IMR-90 (cell line): Measurements from ENCODE around the gene EFHD2. TPM values are rescaled to one million over a fixed set of nuclear protein-coding genes. Genes with fewer than 3 reads are reported as not detected.

Experiments used
- ATAC-seq: fragments of 200-7000 bp; cut with Tn5 transposase; 2 replicates; pipeline ENCODE4 v1.9.1; 2020; ENCODE audit warnings: low read depth, mild to moderate bottlenecking, moderate library complexity
- BruUV-seq: library from RNA; stranded (reverse); fragments of 400-500 nt; replicated peaks from 2 replicates; lab custom pipeline; 2021; lab: Mats Ljungman, UMichigan
- CTCF ChIA-PET: fragments of 300-600 bp; formaldehyde crosslinking; extraction: SDS; loops from one replicate; lab custom pipeline; 2021; ENCODE audit warnings: antibody characterized with exemption; lab: Yijun Ruan, JAX
- POLR2A ChIA-PET: fragments of 300-600 bp; sonication (Branson Sonifier 250); formaldehyde crosslinking; loops from one replicate; lab custom pipeline; 2022; ENCODE audit warnings: antibody characterized with exemption; ENCODE audit not compliant: unreplicated experiment; lab: Charles Lee
- DNase-seq: peaks from one replicate; pipeline ENCODE4 v3.0.0; 2013
- H2AFZ ChIP-seq: replicated peaks from 2 replicates; pipeline ENCODE3; 2013; ENCODE audit warnings: low read length, mild to moderate bottlenecking; ENCODE audit not compliant: poor library complexity
- H2AK5ac ChIP-seq: 2 replicates; pipeline ENCODE4 v1.6.1; 2013; ENCODE audit warnings: low read depth, low read length, inconsistent platforms
- H2AK9ac ChIP-seq: replicated peaks from 2 replicates; pipeline ENCODE3; 2013; ENCODE audit warnings: mild to moderate bottlenecking, low read depth, low read length, moderate library complexity; ENCODE audit not compliant: poor library complexity
- H2BK120ac ChIP-seq: 2 replicates; pipeline ENCODE4 v1.6.1; 2013; ENCODE audit warnings: low read depth, low read length, inconsistent platforms
- H2BK15ac ChIP-seq: 3 replicates; pipeline ENCODE4 v1.6.1; 2013; ENCODE audit warnings: low read depth, low read length, inconsistent platforms
- H2BK20ac ChIP-seq: 2 replicates; pipeline ENCODE4 v1.6.1; 2013; ENCODE audit warnings: low read depth, mild to moderate bottlenecking, inconsistent platforms, low read length, moderate library complexity
- H2BK5ac ChIP-seq: 2 replicates; pipeline ENCODE4 v1.6.1; 2013; ENCODE audit warnings: mild to moderate bottlenecking, low read depth, low read length, inconsistent platforms; ENCODE audit not compliant: poor library complexity, severe bottlenecking
- H3K14ac ChIP-seq: replicated peaks from 2 replicates; pipeline ENCODE4 v1.6.1; 2013; ENCODE audit warnings: low read depth, low read length, inconsistent platforms
- H3K18ac ChIP-seq: 2 replicates; pipeline ENCODE4 v1.6.1; 2013; ENCODE audit warnings: low read depth, low read length, control low read depth
- H3K23ac ChIP-seq: 2 replicates; pipeline ENCODE4 v1.6.1; 2013; ENCODE audit warnings: low read depth, low read length, inconsistent platforms
- H3K27ac ChIP-seq: 2 replicates; pipeline ENCODE4 v1.5.1; 2013; ENCODE audit warnings: mild to moderate bottlenecking, control low read depth, low read length; ENCODE audit not compliant: insufficient read depth
- H3K27me3 ChIP-seq: 2 replicates; pipeline ENCODE4 v1.6.1; 2013; ENCODE audit warnings: low read length; ENCODE audit not compliant: control insufficient read depth, insufficient read depth
- H3K36me3 ChIP-seq: 2 replicates; pipeline ENCODE4 v1.6.1; 2013; ENCODE audit warnings: low read length, mixed read lengths; ENCODE audit not compliant: control insufficient read depth, insufficient read depth
- H3K4ac ChIP-seq: 2 replicates; pipeline ENCODE4 v1.6.1; 2013; ENCODE audit warnings: low read depth, low read length, inconsistent platforms
- H3K4me1 ChIP-seq: 2 replicates; pipeline ENCODE4 v1.6.1; 2013; ENCODE audit warnings: low read length, mixed read lengths; ENCODE audit not compliant: control insufficient read depth, insufficient read depth
- H3K4me2 ChIP-seq: 2 replicates; pipeline ENCODE4 v1.6.1; 2013; ENCODE audit warnings: low read depth, mild to moderate bottlenecking, control low read depth, low read length, moderate library complexity
- H3K4me3 ChIP-seq: 2 replicates; pipeline ENCODE4 v1.5.1; 2013; ENCODE audit warnings: low read depth, mild to moderate bottlenecking, control low read depth, low read length, moderate library complexity; ENCODE audit not compliant: insufficient read depth
- H3K56ac ChIP-seq: 2 replicates; pipeline ENCODE4 v1.6.1; 2013; ENCODE audit warnings: low read length, inconsistent platforms; ENCODE audit not compliant: insufficient read depth; ENCODE audit errors: extremely low read depth
- H3K79me1 ChIP-seq, 2 experiments: 2 replicates each; pipeline ENCODE4 v1.6.1; 2013; ENCODE audit warnings: low read length in 2 of 2, inconsistent platforms in 1 of 2, low read depth in 1 of 2
- H3K9ac ChIP-seq: 2 replicates; pipeline ENCODE4 v1.6.1; 2013; ENCODE audit warnings: low read depth, low read length, control low read depth
- H3K9me1 ChIP-seq: 2 replicates; pipeline ENCODE4 v1.6.1; 2013; ENCODE audit warnings: low read length, inconsistent platforms; ENCODE audit not compliant: insufficient read depth
- H3K9me3 ChIP-seq: 2 replicates; pipeline ENCODE4 v1.6.1; 2013; ENCODE audit warnings: low read length; ENCODE audit not compliant: control insufficient read depth, insufficient read depth
- H4K20me1 ChIP-seq: 2 replicates; pipeline ENCODE4 v1.6.1; 2013; ENCODE audit warnings: low read length, inconsistent platforms; ENCODE audit not compliant: insufficient read depth
- H4K5ac ChIP-seq: 2 replicates; pipeline ENCODE4 v1.6.1; 2013; ENCODE audit warnings: mild to moderate bottlenecking, low read depth, low read length, control low read depth
- H4K8ac ChIP-seq, 2 experiments: 2 replicates each; pipeline ENCODE4 v1.6.1; 2013; ENCODE audit warnings: low read depth in 2 of 2, low read length in 2 of 2, control low read depth in 1 of 2, inconsistent platforms in 1 of 2
- H4K91ac ChIP-seq: 2 replicates; pipeline ENCODE4 v1.6.1; 2013; ENCODE audit warnings: low read depth, low read length, inconsistent platforms; ENCODE audit not compliant: insufficient read depth
- BHLHE40 ChIP-seq: fragments of 150-350 bp; IDR thresholded peaks from 2 replicates; pipeline ENCODE4 v1.6.1; 2016; ENCODE audit warnings: mild to moderate bottlenecking, low read depth, low read length
- CEBPB ChIP-seq: IDR thresholded peaks from 2 replicates; pipeline ENCODE4 v1.6.1; 2012; ENCODE audit warnings: low read depth, low read length, improper control_type of control experiment
- CHD1 ChIP-seq: IDR thresholded peaks from 2 replicates; pipeline ENCODE4 v1.6.1; 2012; ENCODE audit warnings: low read depth, low read length, improper control_type of control experiment
- FOS ChIP-seq: fragments of 150-350 bp; IDR thresholded peaks from 2 replicates; pipeline ENCODE4 v1.6.1; 2016; ENCODE audit warnings: low read depth, low read length
- MAFK ChIP-seq: IDR thresholded peaks from 2 replicates; pipeline ENCODE4 v1.6.1; 2012; ENCODE audit warnings: low read depth, low read length, improper control_type of control experiment
- MAZ ChIP-seq: IDR thresholded peaks from 2 replicates; pipeline ENCODE4 v1.6.1; 2012; ENCODE audit warnings: low read depth, mild to moderate bottlenecking, low read length, improper control_type of control experiment, moderate library complexity, borderline replicate concordance
- MXI1 ChIP-seq: IDR thresholded peaks from 2 replicates; pipeline ENCODE4 v1.6.1; 2012; ENCODE audit warnings: low read depth, mild to moderate bottlenecking, low read length, moderate library complexity, borderline replicate concordance
- NFE2L2 ChIP-seq: fragments of 150-350 bp; IDR thresholded peaks from 2 replicates; pipeline ENCODE4 v1.6.1; 2016; ENCODE audit warnings: low read depth, mild to moderate bottlenecking, low read length
- POLR2A ChIP-seq: IDR thresholded peaks from 2 replicates; pipeline ENCODE4 v1.6.1; 2012; ENCODE audit warnings: mild to moderate bottlenecking, low read depth, low read length
- RAD21 ChIP-seq: IDR thresholded peaks from 2 replicates; pipeline ENCODE4 v1.6.1; 2012; ENCODE audit warnings: low read length, improper control_type of control experiment
- RCOR1 ChIP-seq: IDR thresholded peaks from 2 replicates; pipeline ENCODE4 v1.6.1; 2012; ENCODE audit warnings: mild to moderate bottlenecking, low read length, improper control_type of control experiment; ENCODE audit not compliant: insufficient replicate concordance
- RFX5 ChIP-seq: IDR thresholded peaks from 2 replicates; pipeline ENCODE4 v1.8.0; 2012; ENCODE audit warnings: low read depth, mild to moderate bottlenecking, low read length, moderate library complexity
- SMC3 ChIP-seq: fragments of 150-350 bp; IDR thresholded peaks from 2 replicates; pipeline ENCODE4 v1.6.1; 2016; ENCODE audit warnings: low read depth, mild to moderate bottlenecking, antibody characterized with exemption, low read length, moderate library complexity
- WGBS, 2 experiments: methylation state at CpG; one replicate each; pipeline versions ENCODE4 v1.1.5 to v1.1.7; 2013; ENCODE audit warnings: missing lambda C conversion rate in 2 of 2; ENCODE audit not compliant: insufficient read length in 1 of 2; ENCODE audit errors: extremely low coverage in 2 of 2; 5-methylcytosine and 5-hydroxymethylcytosine counted together
- dilution Hi-C: fragments of 300-500 bp; cut with HindIII; formaldehyde crosslinking; loops from one replicate; pipeline ENCODE4 v1.14.3; 2018; ENCODE audit warnings: low sequenced_read_pairs; ENCODE audit not compliant: unreplicated experiment
- in situ Hi-C: fragments of 300-500 bp; cut with MboI; formaldehyde crosslinking; loops from 3 replicates; pipeline ENCODE4 v1.14.3; 2019; ENCODE audit warnings: low sequenced_read_pairs, inconsistent platforms, mixed read lengths
- intact Hi-C: fragments of 100-400 bp; cut with micrococcal nuclease; formaldehyde crosslinking; loops from 2 replicates; pipeline ENCODE4 v1.10.0; 2022
- polyA plus RNA-seq, 3 experiments: library from polyadenylated mRNA; depleted of rRNA; stranded (reverse); fragments of >200 nt; gene quantifications; 2 replicates each; pipeline ENCODE4 v1.2.3, GENCODE V29; 2012; ENCODE audit warnings: low replicate concordance in 1 of 3
- total RNA-seq: library from RNA; depleted of rRNA; stranded (reverse); fragments of >200 nt; gene quantifications from 2 replicates; pipeline ENCODE4 v1.2.3, GENCODE V29; 2012
- TF ChIP-seq, protein P1 (sequence below): conservative IDR thresholded peaks from 2 replicates; pipeline ENCODE4 v1.5.1; 2012; ENCODE audit warnings: mild to moderate bottlenecking, low read depth, low read length, improper control_type of control experiment
- TF ChIP-seq, protein P2 (sequence below): fragments of 150-350 bp; IDR thresholded peaks from 2 replicates; pipeline ENCODE4 v1.6.1; 2016; ENCODE audit warnings: low read depth, mild to moderate bottlenecking, low read length, moderate library complexity, borderline replicate concordance
- TF ChIP-seq, protein P3 (sequence below): fragments of 150-350 bp; IDR thresholded peaks from 2 replicates; pipeline ENCODE4 v1.6.1; 2017; ENCODE audit warnings: mild to moderate bottlenecking, antibody characterized with exemption, low read length, low read depth

Gene EFHD2
- total and polyA plus RNA-seq, 2 of the 4 experiments (the other 2 are of a cell fraction) = 22.6 to 58.9 TPM

DNA sequence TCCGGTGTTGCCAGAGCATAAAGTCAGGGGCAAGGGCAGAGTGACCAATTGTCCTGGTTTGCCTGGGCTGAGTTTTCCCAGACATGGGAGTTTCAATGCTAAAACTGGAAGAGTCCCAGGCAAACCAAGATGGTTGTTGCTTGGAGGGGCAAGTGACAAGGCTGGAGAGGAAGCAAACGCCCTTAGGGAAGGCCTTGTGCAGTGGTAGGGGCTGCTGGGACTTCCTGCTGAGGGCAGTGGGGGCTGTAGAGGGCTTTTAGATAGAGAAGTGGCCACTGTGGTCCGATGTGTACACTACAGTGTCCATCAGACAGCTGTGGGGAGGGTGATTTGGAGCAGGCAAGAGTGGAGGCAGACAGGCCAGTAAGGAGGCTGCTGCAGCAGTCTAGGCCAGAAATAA lies 39.9 kb downstream of the EFHD2 start:
- ATAC-seq (no peak), DNase-seq (no peak)
- 83% methylated on average over 1 of the region's 3 CpGs; no CpG with 5 or more reads in 1 of the 2 experiments for WGBS, 2 experiments
- Histone ChIP-seq H2BK120ac (no peak overlapping the region), H3K9ac (no peak overlapping the region), H2AK9ac (peak overlapping the region; percentile 71), H2BK20ac (no peak overlapping the region), H2BK5ac (no peak overlapping the region), H4K5ac (no peak overlapping the region), H3K27ac (no peak overlapping the region), H2AFZ (peak overlapping the region; percentile 33), H4K8ac (no peak overlapping the region), H3K4me1 (0 out of 2 replicates have a peak, but pooled peaks cover 4% of the 10 kb centered on the region), H3K4me3 (no peak overlapping the region), H3K4me2 (no peak overlapping the region), H3K56ac (no peak overlapping the region), H3K4ac (no peak overlapping the region), H3K18ac (no peak overlapping the region), H2BK15ac (no peak overlapping the region), H3K23ac (no peak overlapping the region), H4K20me1 (no peaks in the 10 kb centered on the region), H3K14ac (no peak overlapping the region), H3K79me1 (no peaks in the 10 kb centered on the region), H3K27me3 (peaks cover 16% of the 10 kb centered on the region; the same call in 1 of the 2 replicates), H3K9me3 (peaks cover 4% of the 10 kb centered on the region), H2AK5ac (no peak overlapping the region), H3K36me3 (no peaks in the 10 kb centered on the region), H3K9me1 (no peaks in the 10 kb centered on the region), H4K91ac (no peak overlapping the region)
- no peak for TF ChIP-seq MAZ
- no peak for TF ChIP-seq SMC3
- no peak for TF ChIP-seq BHLHE40
- TF ChIP-seq RFX5 = no peak
- TF ChIP-seq CEBPB = no peak
- TF ChIP-seq, protein P1, sequence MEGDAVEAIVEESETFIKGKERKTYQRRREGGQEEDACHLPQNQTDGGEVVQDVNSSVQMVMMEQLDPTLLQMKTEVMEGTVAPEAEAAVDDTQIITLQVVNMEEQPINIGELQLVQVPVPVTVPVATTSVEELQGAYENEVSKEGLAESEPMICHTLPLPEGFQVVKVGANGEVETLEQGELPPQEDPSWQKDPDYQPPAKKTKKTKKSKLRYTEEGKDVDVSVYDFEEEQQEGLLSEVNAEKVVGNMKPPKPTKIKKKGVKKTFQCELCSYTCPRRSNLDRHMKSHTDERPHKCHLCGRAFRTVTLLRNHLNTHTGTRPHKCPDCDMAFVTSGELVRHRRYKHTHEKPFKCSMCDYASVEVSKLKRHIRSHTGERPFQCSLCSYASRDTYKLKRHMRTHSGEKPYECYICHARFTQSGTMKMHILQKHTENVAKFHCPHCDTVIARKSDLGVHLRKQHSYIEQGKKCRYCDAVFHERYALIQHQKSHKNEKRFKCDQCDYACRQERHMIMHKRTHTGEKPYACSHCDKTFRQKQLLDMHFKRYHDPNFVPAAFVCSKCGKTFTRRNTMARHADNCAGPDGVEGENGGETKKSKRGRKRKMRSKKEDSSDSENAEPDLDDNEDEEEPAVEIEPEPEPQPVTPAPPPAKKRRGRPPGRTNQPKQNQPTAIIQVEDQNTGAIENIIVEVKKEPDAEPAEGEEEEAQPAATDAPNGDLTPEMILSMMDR = no peak
- TF ChIP-seq RAD21 = no peak
- no peak for TF ChIP-seq POLR2A
- TF ChIP-seq, protein P2, sequence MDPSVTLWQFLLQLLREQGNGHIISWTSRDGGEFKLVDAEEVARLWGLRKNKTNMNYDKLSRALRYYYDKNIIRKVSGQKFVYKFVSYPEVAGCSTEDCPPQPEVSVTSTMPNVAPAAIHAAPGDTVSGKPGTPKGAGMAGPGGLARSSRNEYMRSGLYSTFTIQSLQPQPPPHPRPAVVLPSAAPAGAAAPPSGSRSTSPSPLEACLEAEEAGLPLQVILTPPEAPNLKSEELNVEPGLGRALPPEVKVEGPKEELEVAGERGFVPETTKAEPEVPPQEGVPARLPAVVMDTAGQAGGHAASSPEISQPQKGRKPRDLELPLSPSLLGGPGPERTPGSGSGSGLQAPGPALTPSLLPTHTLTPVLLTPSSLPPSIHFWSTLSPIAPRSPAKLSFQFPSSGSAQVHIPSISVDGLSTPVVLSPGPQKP = no peak
- no peak for TF ChIP-seq FOS
- TF ChIP-seq NFE2L2 = no peak
- no peak for TF ChIP-seq MAFK
- no peak for TF ChIP-seq RCOR1
- TF ChIP-seq MXI1 = no peak
- TF ChIP-seq, protein P3, sequence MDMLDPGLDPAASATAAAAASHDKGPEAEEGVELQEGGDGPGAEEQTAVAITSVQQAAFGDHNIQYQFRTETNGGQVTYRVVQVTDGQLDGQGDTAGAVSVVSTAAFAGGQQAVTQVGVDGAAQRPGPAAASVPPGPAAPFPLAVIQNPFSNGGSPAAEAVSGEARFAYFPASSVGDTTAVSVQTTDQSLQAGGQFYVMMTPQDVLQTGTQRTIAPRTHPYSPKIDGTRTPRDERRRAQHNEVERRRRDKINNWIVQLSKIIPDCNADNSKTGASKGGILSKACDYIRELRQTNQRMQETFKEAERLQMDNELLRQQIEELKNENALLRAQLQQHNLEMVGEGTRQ = no peak
- no peak for TF ChIP-seq CHD1
- in situ Hi-C loops (no loop called here), intact Hi-C loops (no loop called here), dilution Hi-C loops (no loop called here)
- BruUV-seq = no TSS peak
- CTCF ChIA-PET = no interaction called here
- POLR2A ChIA-PET = no interaction called here
